ENCODE data around the gene ACAP2.
"Not testable (repeated sequence)": the region's sequence is repeated elsewhere in the genome, so short reads cannot be mapped to it uniquely, and the experiment has no call there.

Gene ACAP2

DNA sequence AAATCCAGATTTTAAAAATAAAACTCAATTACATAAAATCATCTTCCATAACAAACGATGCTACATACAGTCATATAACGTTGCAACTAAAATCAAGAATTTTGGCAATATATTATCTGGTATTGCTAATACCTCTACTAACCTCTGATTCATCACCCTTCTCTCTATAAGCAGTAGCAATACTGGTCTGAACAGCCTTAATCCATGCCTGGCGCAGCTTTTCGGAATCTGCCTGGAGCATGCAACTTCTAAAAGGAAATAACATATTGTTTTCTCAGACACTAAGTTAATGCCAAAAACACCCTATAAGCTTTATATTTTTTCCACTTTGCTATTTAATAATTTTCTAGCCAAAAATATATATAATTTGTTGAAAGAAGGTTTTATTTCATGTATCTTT lies 136.5 kb downstream of the ACAP2 start:
- no peak overlapping the region for H3K4me3 ChIP-seq (ENCODE audit: low read depth, low read length)
- in situ Hi-C loops (cut with HindIII; ENCODE audit: low sequenced_read_pairs) = no loop called here
- no peak for DNase-seq (ENCODE audit: low read depth, low spot score)
- TF ChIP-seq, protein P1, sequence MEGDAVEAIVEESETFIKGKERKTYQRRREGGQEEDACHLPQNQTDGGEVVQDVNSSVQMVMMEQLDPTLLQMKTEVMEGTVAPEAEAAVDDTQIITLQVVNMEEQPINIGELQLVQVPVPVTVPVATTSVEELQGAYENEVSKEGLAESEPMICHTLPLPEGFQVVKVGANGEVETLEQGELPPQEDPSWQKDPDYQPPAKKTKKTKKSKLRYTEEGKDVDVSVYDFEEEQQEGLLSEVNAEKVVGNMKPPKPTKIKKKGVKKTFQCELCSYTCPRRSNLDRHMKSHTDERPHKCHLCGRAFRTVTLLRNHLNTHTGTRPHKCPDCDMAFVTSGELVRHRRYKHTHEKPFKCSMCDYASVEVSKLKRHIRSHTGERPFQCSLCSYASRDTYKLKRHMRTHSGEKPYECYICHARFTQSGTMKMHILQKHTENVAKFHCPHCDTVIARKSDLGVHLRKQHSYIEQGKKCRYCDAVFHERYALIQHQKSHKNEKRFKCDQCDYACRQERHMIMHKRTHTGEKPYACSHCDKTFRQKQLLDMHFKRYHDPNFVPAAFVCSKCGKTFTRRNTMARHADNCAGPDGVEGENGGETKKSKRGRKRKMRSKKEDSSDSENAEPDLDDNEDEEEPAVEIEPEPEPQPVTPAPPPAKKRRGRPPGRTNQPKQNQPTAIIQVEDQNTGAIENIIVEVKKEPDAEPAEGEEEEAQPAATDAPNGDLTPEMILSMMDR (IDR thresholded peaks at IDR 0.05; ENCODE audit: low read depth, low read length) = no peak

- in situ Hi-C loops (cut with HindIII; ENCODE audit: low sequenced_read_pairs) = no loop called here
- H3K4me3 ChIP-seq (ENCODE audit: low read depth, low read length) = no peak overlapping the region
- DNase-seq (ENCODE audit: low read depth, low spot score) = peak; percentile 17
- TF ChIP-seq, protein P1 (IDR thresholded peaks at IDR 0.05; ENCODE audit: low read depth, low read length) = no peak
Measured at GRCh38 chr3:195302431-195302830, 140.4 kb downstream of the ACAP2 start.

GRCh38 chr3:195297446-195297845 lies 145.4 kb downstream of the ACAP2 start:
- TF ChIP-seq, protein P1 (IDR thresholded peaks at IDR 0.05; ENCODE audit: low read depth, low read length) = no peak
- DNase-seq (ENCODE audit: low read depth, low spot score) = no peak
- no peak overlapping the region for H3K4me3 ChIP-seq (ENCODE audit: low read depth, low read length)
- in situ Hi-C loops (cut with HindIII; ENCODE audit: low sequenced_read_pairs) = no loop called here

DNA sequence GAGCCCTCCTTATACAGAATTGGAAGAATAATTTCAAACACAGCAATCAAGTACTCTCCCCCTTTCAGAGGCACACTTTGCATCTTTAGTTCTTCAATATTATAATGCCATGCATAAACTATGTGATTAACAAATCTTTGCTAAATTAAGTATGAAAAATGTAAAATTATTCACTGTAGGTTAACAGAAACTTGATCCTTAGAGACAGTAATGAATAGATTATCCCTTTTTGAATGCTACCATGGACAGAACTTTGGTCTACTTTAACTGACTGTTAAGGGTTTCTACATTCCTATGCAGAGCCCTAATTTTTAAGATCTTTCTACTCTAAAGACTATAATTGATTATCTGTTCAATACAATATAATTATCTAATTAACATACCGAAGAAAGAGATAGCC lies 146.2 kb downstream of the ACAP2 start:
- TF ChIP-seq, protein P1 (IDR thresholded peaks at IDR 0.05; ENCODE audit: low read depth, low read length) = no peak
- H3K4me3 ChIP-seq (ENCODE audit: low read depth, low read length) = no peak overlapping the region
- no peak for DNase-seq (ENCODE audit: low read depth, low spot score)
- in situ Hi-C loops (cut with HindIII; ENCODE audit: low sequenced_read_pairs) = no loop called here

- no peak overlapping the region for H3K4me3 ChIP-seq (ENCODE audit: low read depth, low read length)
- TF ChIP-seq, protein P1 (IDR thresholded peaks at IDR 0.05; ENCODE audit: low read depth, low read length) = no peak
- DNase-seq (ENCODE audit: low read depth, low spot score) = no peak
- in situ Hi-C loops (cut with HindIII; ENCODE audit: low sequenced_read_pairs) = no loop called here
Measured at GRCh38 chr3:195291121-195291520, 151.7 kb downstream of the ACAP2 start.

- H3K4me3 ChIP-seq (ENCODE audit: low read depth, low read length); DNase-seq (ENCODE audit: low read depth, low spot score); in situ Hi-C loops (cut with HindIII; ENCODE audit: low sequenced_read_pairs): not testable (repeated sequence)
Measured at GRCh38 chr3:195290643-195291042, 152.2 kb downstream of the ACAP2 start.

DNA sequence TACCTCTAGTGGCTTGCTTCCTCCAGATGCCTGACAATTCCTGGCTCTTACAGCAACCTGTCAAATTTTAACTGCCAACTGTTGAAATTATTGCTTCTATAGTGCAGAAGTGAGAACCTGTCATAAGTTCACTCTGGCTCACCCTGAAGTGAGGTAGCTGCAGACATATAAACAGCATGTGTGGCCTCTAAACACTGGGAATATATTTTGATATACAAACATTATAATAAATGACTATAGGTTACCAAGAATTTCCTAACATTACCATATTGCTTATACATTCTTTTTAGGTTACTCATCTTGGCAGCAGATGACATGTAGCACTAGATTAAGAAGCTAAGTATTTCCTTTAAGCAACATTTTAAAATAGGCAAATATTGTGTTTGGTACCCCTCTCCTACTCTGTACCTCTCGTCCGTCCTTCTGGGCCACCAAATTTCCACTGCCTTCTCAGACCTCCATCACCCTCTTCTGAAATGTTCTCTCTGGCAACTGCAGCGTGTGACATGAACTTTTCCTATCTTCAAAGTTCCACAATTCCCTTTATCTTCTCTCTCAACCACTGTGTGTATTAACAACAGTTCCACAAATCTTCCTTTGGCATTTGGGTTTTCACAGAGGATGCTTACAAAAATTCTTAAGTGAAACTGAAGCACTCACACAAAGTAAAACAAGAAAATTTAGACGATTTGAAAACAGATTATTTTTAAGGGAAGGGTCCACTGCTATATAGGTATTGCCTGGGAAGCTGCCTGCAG lies 156.5 kb downstream of the ACAP2 start:
- in situ Hi-C loops (cut with HindIII; ENCODE audit: low sequenced_read_pairs) = no loop called here
- no peak overlapping the region for H3K4me3 ChIP-seq (ENCODE audit: low read depth, low read length)
- TF ChIP-seq, protein P1 (IDR thresholded peaks at IDR 0.05; ENCODE audit: low read depth, low read length) = no peak
- DNase-seq (ENCODE audit: low read depth, low spot score) = peak; percentile 56
